Measurements from ENCODE around the gene MIEF2. TPM values are rescaled to one million over a fixed set of nuclear protein-coding genes. Genes with fewer than 3 reads are reported as not detected.

The MIEF2 gene
- total RNA-seq, 4 donors from 2014 or later = 12.8 to 34.5 (median 18.1) TPM

DNA sequence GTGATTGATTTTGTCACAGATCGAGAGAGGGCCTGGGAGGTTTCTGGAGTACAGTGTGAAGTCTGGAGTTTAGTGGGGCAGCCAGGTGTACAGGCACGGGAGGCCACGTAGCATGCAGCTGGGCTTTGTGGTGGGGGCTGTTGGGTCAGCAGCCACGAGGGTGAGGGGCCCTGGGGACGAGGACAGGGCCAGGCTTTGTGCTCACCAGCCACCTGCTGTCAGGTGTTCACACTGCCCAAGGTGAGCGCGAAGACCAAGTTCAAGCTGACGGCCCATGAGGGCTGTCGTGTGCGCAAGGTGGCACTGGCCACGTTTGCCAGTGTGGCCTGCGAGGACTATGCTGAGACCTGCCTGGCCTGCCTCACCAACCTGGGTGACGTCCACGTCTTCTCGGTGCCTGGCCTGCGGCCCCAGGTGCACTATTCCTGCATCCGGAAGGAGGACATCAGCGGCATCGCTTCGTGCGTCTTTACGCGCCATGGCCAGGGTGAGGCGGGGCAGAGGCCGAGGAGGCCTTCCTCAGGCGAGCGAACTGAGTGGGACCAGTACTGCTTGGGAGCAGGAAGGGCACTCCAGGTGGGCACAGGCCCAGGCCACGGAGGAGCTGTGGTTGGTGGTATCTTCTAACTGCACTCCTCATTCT lies 19.1 kb upstream of the MIEF2 start:
- Histone ChIP-seq H3K27ac (no peak overlapping the region), H3K4me1 (no peaks in the 10 kb centered on the region), H3K27me3 (no peaks in the 10 kb centered on the region), H3K9me3 (no peaks in the 10 kb centered on the region), H3K36me3 (no peaks in the 10 kb centered on the region), H3K4me3 (no peak overlapping the region)
- intact Hi-C loops (cut with DNase I; ENCODE audit: low total_unique reads) = no loop called here
- TF ChIP-seq POLR2A (IDR thresholded peaks at IDR 0.05) = no peak
- TF ChIP-seq, protein P1, sequence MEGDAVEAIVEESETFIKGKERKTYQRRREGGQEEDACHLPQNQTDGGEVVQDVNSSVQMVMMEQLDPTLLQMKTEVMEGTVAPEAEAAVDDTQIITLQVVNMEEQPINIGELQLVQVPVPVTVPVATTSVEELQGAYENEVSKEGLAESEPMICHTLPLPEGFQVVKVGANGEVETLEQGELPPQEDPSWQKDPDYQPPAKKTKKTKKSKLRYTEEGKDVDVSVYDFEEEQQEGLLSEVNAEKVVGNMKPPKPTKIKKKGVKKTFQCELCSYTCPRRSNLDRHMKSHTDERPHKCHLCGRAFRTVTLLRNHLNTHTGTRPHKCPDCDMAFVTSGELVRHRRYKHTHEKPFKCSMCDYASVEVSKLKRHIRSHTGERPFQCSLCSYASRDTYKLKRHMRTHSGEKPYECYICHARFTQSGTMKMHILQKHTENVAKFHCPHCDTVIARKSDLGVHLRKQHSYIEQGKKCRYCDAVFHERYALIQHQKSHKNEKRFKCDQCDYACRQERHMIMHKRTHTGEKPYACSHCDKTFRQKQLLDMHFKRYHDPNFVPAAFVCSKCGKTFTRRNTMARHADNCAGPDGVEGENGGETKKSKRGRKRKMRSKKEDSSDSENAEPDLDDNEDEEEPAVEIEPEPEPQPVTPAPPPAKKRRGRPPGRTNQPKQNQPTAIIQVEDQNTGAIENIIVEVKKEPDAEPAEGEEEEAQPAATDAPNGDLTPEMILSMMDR (IDR thresholded peaks at IDR 0.05) = no peak
- no peak for DNase-seq

DNA sequence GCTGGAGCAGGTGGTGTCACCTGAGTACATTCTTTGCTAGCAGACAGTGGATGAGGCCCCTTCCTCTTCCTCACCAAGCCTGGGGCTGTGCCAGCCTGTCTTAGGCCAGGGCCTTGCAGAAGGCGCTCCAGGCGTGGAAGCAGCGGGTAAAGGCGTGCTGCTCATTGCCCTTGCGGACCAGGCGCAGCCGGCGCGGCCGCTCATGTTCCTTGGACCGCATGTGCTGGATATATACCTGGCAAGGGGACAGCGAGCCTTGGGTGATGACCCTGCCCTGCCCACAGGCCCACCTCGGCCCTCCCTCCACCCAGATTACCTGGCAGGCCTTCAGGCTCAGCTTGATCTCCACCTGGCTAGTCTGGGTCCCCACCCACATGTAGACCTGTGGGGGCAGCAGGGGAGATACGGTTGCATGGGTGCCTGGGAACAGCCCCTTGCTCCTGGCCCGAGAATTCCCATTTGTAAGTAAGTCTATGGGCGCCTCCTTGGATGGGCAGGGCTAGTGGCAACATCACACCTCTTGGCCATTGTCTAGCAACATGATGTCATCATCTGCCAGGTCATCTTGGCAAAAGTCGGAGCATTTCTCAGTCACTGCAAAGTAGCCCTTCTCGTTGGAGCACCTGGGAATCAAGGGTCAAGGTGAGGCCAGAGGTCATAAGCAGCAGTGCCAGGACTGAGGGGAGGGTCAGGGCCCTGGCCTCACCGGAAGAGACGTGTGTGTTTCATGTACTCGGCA lies 15.3 kb upstream of the MIEF2 start:
- no peaks in the 10 kb centered on the region for H3K27me3 ChIP-seq
- no peaks in the 10 kb centered on the region for H3K9me3 ChIP-seq
- H3K36me3 ChIP-seq = no peaks in the 10 kb centered on the region
- DNase-seq = no peak
- no peak overlapping the region for H3K4me3 ChIP-seq
- H3K4me1 ChIP-seq = no peaks in the 10 kb centered on the region
- intact Hi-C loops (cut with DNase I; ENCODE audit: low total_unique reads) = no loop called here
- TF ChIP-seq, protein P1 (IDR thresholded peaks at IDR 0.05) = no peak
- TF ChIP-seq POLR2A (IDR thresholded peaks at IDR 0.05) = no peak
- H3K27ac ChIP-seq = no peak overlapping the region

- no peaks in the 10 kb centered on the region for H3K4me1 ChIP-seq
- H3K27ac ChIP-seq = no peak overlapping the region
- TF ChIP-seq, protein P1 (IDR thresholded peaks at IDR 0.05) = no peak
- TF ChIP-seq POLR2A (IDR thresholded peaks at IDR 0.05) = no peak
- H3K9me3 ChIP-seq = no peaks in the 10 kb centered on the region
- H3K36me3 ChIP-seq = no peaks in the 10 kb centered on the region
- intact Hi-C loops (cut with DNase I; ENCODE audit: low total_unique reads) = no loop called here
- H3K27me3 ChIP-seq = no peaks in the 10 kb centered on the region
- DNase-seq = no peak
- no peak overlapping the region for H3K4me3 ChIP-seq
Observed at GRCh38 chr17:18246109-18246725, 14.2 kb upstream of the MIEF2 start.

DNA sequence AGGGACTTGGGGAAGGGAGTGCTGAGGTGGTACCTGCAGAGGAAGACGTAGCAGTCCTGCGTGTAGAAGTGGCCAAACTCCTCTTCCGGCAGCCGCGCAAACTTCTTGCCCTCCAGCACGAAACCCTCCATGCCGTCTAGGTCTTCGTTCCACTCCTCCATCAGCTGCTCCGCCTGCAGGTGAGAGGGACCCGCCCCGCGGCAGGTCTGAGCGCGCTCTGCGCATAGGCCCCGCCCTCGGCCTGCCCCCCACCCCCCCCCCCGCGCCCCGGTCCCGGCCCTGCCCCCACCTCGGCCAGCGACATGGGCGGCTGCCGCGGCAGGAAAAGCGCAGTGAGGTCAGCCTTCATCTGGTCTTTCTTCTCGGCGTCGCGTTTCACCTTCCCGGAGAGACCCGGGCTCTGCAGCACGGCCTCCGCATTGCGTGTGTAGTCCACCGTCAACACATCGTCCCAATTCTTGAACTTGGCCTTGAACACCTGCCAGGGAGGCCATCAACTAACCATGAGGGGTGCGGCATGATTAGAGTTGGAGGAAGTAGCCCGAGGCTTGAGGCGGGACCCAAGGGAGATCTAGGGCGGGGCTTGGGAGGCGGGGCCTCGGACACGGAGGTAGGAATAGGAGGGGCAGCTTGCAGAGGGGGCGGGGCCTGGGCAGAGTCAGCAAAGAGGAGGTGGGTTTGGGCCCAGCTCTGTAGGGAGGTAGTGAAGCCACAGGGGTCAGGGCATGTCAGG lies 13.4 kb upstream of the MIEF2 start:
- intact Hi-C loops (cut with DNase I; ENCODE audit: low total_unique reads) = no loop called here
- peak; percentile 57 to 71 for DNase-seq
- Histone ChIP-seq H3K4me3 (no peak overlapping the region), H3K9me3 (no peaks in the 10 kb centered on the region), H3K4me1 (no peaks in the 10 kb centered on the region), H3K36me3 (no peaks in the 10 kb centered on the region), H3K27me3 (no peaks in the 10 kb centered on the region), H3K27ac (no peak overlapping the region)
- TF ChIP-seq, protein P1 (IDR thresholded peaks at IDR 0.05) = no peak
